Fibroblast of the aortic adventitia (primary cell): ENCODE data around the gene PTGR3. TPM values are rescaled to one million over a fixed set of nuclear protein-coding genes. Genes with fewer than 3 reads are reported as not detected.

ENCODE experiments used
- DNase-seq: peaks from one replicate; pipeline ENCODE4 v3.0.0-alpha.2; 2010; ENCODE audit warnings: low read depth
- H3K4me3 ChIP-seq: 2 replicates; pipeline ENCODE4 v1.5.1; 2011; ENCODE audit warnings: low read depth, mild to moderate bottlenecking, control low read depth, low read length, moderate library complexity
- total RNA-seq: library from RNA; depleted of rRNA; stranded (reverse); fragments of >200 nt; gene quantifications from 2 replicates; pipeline ENCODE4 v1.2.3, GENCODE V29; 2012; ENCODE audit warnings: low replicate concordance
- TF ChIP-seq, protein P1 (sequence below): IDR thresholded peaks from 2 replicates; pipeline ENCODE4 v1.5.1; 2011; ENCODE audit warnings: mild to moderate bottlenecking, low read length, control low read depth, inconsistent platforms; ENCODE audit not compliant: insufficient read depth

The PTGR3 gene
- total RNA-seq, 1 donor, result 14.2 TPM

DNA sequence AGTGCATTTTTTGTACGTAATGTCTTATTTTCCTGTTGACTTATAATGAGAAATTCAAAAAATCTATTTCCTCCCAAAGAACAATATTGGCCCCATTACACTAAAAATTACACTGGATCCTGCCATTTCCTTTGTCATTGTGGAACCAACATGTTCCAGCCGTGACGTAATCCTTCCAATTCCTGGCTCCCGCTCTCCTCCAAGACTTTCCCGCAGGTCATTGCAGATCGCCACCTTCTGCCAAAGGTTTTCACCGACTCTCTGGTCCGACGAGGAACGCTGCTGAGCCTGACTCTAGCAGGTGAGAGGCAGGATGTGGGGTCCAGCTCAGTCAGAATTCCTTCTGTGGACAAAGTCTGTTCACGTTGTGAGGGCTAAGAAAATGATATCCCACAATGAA lies 38.0 kb downstream of the PTGR3 start:
- TF ChIP-seq, protein P1, sequence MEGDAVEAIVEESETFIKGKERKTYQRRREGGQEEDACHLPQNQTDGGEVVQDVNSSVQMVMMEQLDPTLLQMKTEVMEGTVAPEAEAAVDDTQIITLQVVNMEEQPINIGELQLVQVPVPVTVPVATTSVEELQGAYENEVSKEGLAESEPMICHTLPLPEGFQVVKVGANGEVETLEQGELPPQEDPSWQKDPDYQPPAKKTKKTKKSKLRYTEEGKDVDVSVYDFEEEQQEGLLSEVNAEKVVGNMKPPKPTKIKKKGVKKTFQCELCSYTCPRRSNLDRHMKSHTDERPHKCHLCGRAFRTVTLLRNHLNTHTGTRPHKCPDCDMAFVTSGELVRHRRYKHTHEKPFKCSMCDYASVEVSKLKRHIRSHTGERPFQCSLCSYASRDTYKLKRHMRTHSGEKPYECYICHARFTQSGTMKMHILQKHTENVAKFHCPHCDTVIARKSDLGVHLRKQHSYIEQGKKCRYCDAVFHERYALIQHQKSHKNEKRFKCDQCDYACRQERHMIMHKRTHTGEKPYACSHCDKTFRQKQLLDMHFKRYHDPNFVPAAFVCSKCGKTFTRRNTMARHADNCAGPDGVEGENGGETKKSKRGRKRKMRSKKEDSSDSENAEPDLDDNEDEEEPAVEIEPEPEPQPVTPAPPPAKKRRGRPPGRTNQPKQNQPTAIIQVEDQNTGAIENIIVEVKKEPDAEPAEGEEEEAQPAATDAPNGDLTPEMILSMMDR, result no peak
- no peak for DNase-seq
- H3K4me3 ChIP-seq, result no peak overlapping the region

DNA sequence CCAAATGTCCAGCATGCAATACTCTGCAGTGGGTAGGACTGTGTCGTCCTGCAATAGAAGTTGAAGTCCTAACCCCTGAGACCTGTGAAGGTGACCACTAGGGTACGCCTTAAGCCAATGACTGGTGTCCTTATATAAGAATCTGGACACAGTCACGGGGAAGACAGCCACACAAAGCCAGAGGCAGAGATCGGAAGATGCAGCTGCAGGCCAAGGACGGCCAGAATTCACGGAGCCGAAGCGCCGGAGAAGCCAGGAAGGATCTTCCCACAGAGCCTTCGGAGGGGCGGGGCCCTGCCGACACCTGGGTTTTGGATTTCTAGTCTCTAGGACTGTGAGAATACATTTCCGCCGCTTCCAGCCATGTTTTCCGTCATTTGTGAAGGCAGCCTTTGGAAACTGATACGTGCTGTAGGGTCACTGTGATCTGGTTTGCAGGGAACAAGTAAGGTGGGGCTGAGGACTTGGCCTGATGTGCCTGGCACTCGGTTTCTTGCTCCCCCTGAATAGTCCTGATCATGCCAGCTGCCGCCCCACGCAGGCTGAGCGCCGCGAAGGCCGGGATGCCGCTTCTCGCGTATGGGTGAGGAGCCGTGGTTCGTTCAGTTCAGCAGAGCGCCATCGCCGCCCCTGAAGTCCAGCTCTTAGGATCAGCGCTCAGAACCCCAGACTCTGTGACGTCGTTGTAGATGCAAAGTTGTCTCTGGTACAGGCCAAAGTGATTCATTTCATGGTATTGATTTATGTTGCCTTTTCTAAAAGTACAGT lies 38.7 kb downstream of the PTGR3 start:
- DNase-seq, result no peak
- TF ChIP-seq, protein P1, result no peak
- H3K4me3 ChIP-seq, result no peak overlapping the region

DNA sequence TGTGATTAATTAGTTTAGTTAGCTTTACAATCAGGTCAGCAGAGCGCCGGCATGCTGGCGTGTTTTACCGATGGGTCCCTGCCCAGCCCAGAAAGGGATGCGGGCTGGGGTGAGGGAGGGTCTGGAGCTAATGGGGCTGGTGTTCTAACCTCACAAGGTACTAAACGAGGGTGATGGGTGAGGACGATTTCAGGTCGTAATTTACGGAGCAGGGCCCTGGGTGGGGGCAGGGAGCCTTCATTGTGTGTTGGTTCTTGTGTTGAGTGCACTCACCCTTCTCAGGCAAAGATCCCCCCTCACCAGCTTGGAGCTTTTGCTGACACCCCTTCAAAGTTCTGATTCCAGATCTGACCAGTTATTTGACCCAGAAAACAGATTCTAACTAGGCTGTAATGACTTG lies 39.5 kb downstream of the PTGR3 start:
- H3K4me3 ChIP-seq, result no peak overlapping the region
- no peak for DNase-seq
- TF ChIP-seq, protein P1, result no peak

DNA sequence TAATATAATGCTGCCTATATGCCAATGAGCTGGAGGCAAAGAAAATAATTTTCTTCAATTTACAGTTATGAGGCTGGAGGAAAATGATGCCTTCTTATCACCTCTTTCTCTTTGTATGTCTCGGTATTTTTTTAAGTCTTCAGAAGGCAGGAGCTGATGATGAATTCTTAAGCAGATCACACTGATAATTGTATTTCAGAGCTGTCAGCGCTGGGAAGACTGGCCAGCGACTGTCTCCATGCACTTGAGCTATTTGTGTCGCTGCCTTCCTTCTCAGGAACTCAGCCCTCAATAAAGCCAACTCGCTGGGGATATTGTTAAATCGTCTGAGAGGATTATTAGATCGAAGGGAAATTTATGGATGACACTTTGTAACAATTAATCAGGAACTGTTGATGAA lies 40.3 kb downstream of the PTGR3 start:
- TF ChIP-seq, protein P1, result no peak
- no peak overlapping the region for H3K4me3 ChIP-seq
- DNase-seq, result no peak

DNA sequence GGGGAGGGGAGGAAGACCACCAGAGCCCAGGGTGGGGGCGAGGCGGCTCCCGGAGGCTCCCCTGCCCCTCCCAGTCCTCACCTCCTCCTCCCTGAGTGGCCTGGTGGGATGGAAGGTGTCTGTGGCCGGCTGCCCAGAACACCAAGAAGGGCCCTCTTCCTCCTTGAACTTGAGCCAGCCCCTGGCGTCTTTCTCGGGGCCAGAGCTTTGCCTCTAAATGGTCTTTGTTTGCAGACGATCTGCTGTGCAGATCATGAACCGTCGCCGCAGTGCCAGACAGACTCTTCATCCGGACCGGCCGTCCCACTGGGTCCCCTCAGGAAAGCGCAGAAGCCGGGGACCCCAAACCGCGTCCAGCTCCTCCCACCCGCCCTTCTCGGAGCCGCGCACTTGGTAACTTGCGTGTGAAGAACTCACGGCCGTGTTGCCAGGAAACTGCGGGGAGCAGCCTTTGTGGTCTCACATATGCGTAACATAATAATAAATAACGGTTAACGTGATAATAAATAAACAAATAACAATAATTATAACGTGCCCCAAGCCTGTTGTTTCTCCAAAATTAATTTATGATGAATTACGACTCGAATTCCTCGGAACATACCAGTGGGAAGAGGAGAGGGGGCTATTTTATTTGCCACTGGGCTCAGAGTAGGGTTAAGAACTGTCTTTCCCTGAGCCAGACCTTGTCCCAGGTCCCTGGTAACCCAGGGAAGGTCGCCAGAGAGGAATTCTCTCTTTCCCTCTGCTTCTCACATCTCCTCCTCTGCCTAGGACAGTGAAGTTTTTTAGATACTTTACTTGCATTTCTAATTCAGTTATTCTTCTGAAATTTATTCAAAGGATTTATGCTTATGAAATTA lies 41.0 kb downstream of the PTGR3 start:
- no peak for DNase-seq
- H3K4me3 ChIP-seq, result no peak overlapping the region
- TF ChIP-seq, protein P1, result no peak

DNA sequence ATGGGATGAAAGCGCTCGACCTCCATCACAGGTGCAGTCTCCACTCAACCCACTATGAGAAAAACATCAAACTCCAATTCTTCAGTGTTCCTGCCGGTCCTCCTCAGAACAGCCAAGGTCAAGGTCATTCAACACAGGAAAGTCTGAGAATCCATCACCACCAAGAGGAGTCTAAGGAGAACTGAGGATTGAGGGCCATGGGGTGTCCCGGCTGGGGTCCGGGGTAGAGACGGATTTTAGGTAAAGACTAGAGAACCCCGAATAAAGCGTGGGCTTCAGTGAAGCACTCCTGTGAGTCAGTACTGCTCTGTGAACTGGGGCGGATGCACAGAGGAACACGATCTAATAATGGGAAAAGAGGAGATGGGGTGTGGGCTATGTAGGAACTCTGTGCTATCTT lies 41.8 kb downstream of the PTGR3 start:
- TF ChIP-seq, protein P1, result no peak
- H3K4me3 ChIP-seq, result no peak overlapping the region

More for the DNA sequence above, 41.8 kb downstream of the PTGR3 start:
- no peak for DNase-seq
